ENCODE data around the gene TNS1.

DNA sequence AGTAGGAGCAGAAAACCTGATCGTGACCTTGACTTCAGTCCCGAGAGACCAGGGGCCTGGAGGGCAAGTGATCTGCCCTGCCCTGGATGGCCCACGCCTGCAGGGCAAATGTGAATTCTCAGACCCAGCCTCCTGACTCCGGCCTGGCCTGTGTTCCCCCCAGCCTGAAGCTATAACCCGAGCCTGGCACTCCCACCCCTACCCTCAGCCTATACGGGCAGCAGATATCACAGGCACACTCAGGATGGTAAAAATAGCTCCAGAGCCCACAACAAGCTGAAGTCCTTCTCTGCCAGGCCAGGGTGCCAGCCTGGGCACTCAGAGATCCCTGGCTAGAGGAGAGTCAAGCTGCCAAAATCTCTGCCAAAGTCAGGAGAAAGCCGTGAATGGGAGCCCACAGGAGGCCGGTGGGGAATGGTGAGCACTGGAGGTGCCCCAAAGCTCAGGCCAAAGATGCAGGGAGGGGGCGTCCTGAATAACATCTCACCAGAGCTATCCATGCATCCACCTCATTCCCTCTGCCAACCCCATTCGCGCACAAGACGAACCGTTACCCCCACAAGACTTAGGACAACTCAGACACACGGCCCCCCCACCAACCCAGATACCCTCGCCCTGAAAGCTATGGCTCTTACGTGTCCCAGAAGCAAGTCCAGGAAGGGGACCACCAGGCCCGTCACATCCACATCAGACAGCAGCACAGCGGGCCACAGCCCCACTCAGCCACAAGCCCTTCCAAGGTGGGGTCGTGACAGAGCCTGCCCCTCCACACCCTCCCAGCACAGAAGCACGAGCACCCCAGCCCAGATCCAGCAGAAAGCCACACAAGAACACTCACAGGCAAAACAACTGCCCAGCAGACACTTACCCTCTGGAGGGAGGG is 144.9 kb downstream of the TNS1 start:
- TF ChIP-seq, protein P1, sequence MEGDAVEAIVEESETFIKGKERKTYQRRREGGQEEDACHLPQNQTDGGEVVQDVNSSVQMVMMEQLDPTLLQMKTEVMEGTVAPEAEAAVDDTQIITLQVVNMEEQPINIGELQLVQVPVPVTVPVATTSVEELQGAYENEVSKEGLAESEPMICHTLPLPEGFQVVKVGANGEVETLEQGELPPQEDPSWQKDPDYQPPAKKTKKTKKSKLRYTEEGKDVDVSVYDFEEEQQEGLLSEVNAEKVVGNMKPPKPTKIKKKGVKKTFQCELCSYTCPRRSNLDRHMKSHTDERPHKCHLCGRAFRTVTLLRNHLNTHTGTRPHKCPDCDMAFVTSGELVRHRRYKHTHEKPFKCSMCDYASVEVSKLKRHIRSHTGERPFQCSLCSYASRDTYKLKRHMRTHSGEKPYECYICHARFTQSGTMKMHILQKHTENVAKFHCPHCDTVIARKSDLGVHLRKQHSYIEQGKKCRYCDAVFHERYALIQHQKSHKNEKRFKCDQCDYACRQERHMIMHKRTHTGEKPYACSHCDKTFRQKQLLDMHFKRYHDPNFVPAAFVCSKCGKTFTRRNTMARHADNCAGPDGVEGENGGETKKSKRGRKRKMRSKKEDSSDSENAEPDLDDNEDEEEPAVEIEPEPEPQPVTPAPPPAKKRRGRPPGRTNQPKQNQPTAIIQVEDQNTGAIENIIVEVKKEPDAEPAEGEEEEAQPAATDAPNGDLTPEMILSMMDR (IDR thresholded peaks at IDR 0.05) = no peak
- TF ChIP-seq EZH2 (IDR thresholded peaks at IDR 0.05; ENCODE audit: borderline replicate concordance, insufficient read depth, low read depth, low read length, poor library complexity, severe bottlenecking) = no peak

Data from B cell (primary cell).